Loucy (cell line): ENCODE results near the gene MPG.

Source experiments
- H2AFZ ChIP-seq: fragments of 200-600 bp; sonication (generic); 2 replicates; pipeline ENCODE4 v1.6.0; 2016; ENCODE audit warnings: antibody characterized with exemption, mild to moderate bottlenecking, low read length, moderate library complexity
- H3F3A ChIP-seq: fragments of 200-600 bp; 2 replicates; pipeline ENCODE4 v1.6.0; 2016; ENCODE audit warnings: antibody characterized with exemption, low read depth, mild to moderate bottlenecking
- H3K27me3 ChIP-seq: fragments of 200-600 bp; sonication (generic); 2 replicates; pipeline ENCODE4 v1.6.1; 2014; ENCODE audit warnings: low read length, mild to moderate bottlenecking; ENCODE audit not compliant: insufficient read depth, poor library complexity, severe bottlenecking
- H3K36me3 ChIP-seq: fragments of 200-600 bp; sonication (generic); 2 replicates; pipeline ENCODE4 v1.6.1; 2016; ENCODE audit warnings: low read length; ENCODE audit not compliant: insufficient read depth
- H3K4me1 ChIP-seq: fragments of 200-600 bp; sonication (generic); 2 replicates; pipeline ENCODE4 v1.5.1; 2014; ENCODE audit warnings: low read length, mild to moderate bottlenecking; ENCODE audit not compliant: insufficient read depth, poor library complexity, severe bottlenecking
- H3K4me2 ChIP-seq: fragments of 200-600 bp; sonication (generic); 2 replicates; pipeline ENCODE4 v1.6.0; 2014; ENCODE audit warnings: antibody characterized with exemption, low read length, low read depth, mild to moderate bottlenecking; ENCODE audit not compliant: poor library complexity, severe bottlenecking
- H3K4me3 ChIP-seq: fragments of 200-600 bp; sonication (generic); 2 replicates; pipeline ENCODE4 v1.5.1; 2014; ENCODE audit warnings: low read length, mild to moderate bottlenecking, mixed read lengths; ENCODE audit not compliant: poor library complexity, severe bottlenecking
- H3K79me2 ChIP-seq: fragments of 200-600 bp; sonication (generic); 2 replicates; pipeline ENCODE4 v1.6.1; 2014; ENCODE audit warnings: low read length; ENCODE audit not compliant: insufficient read depth
- H3K9ac ChIP-seq: fragments of 200-600 bp; sonication (generic); 2 replicates; pipeline ENCODE4 v1.6.0; 2014; ENCODE audit warnings: mild to moderate bottlenecking, low read depth, low read length, moderate library complexity; ENCODE audit not compliant: poor library complexity, severe bottlenecking
- H3K9me2 ChIP-seq: fragments of 200-600 bp; sonication (generic); replicated peaks from 2 replicates; pipeline ENCODE4 v1.6.1; 2016; ENCODE audit warnings: low read depth, low read length, mixed read lengths
- H3K9me3 ChIP-seq: fragments of 200-600 bp; sonication (generic); 2 replicates; pipeline ENCODE4 v1.6.1; 2014; ENCODE audit warnings: mild to moderate bottlenecking, antibody characterized with exemption, low read length, low read depth; ENCODE audit not compliant: insufficient read depth
- H4K20me1 ChIP-seq: fragments of 200-600 bp; sonication (generic); 2 replicates; pipeline ENCODE4 v1.6.0; 2014; ENCODE audit warnings: antibody characterized with exemption, low read length, mild to moderate bottlenecking; ENCODE audit not compliant: insufficient read depth, poor library complexity, severe bottlenecking
- CTCF ChIP-seq: fragments of 200-600 bp; sonication (generic); conservative IDR thresholded peaks from 2 replicates; pipeline ENCODE4 v1.5.1; 2014; ENCODE audit warnings: mild to moderate bottlenecking, antibody characterized with exemption, low read length
- EZH2phosphoT487 ChIP-seq: fragments of 200-600 bp; IDR thresholded peaks from 2 replicates; pipeline ENCODE4 v1.6.1; 2018; ENCODE audit warnings: antibody characterized with exemption, mild to moderate bottlenecking, moderate library complexity, borderline replicate concordance

Gene MPG

GRCh38 chr16:129075-129474 lies 51.0 kb downstream of the MPG start:
- TF ChIP-seq EZH2phosphoT487, result no peak
- no peak for TF ChIP-seq CTCF
- Histone ChIP-seq H4K20me1 (no peaks in the 10 kb centered on the region), H3K27me3 (no peaks in the 10 kb centered on the region), H3K4me1 (peaks cover 9% of the 10 kb centered on the region), H3K36me3 (no peaks in the 10 kb centered on the region), H3K4me3 (peak overlapping the region; percentile 25), H3K79me2 (no peaks in the 10 kb centered on the region), H3K4me2 (peak overlapping the region; percentile 57), H2AFZ (no peak overlapping the region), H3F3A (0 out of 2 replicates have a peak, but pooled peaks cover 3% of the 10 kb centered on the region), H3K9ac (no peak overlapping the region), H3K9me3 (no peaks in the 10 kb centered on the region), H3K9me2 (no peaks in the 10 kb centered on the region)

- Histone ChIP-seq H3K9me3 (no peaks in the 10 kb centered on the region), H3K9me2 (no peaks in the 10 kb centered on the region), H3K4me1 (peaks cover 9% of the 10 kb centered on the region), H3F3A (0 out of 2 replicates have a peak, but pooled peaks cover 3% of the 10 kb centered on the region), H3K4me3 (no peak overlapping the region), H2AFZ (no peak overlapping the region), H3K4me2 (no peak overlapping the region), H3K36me3 (no peaks in the 10 kb centered on the region), H4K20me1 (no peaks in the 10 kb centered on the region), H3K9ac (no peak overlapping the region), H3K27me3 (no peaks in the 10 kb centered on the region), H3K79me2 (no peaks in the 10 kb centered on the region)
- TF ChIP-seq CTCF, result no peak
- TF ChIP-seq EZH2phosphoT487, result no peak
Measured at GRCh38 chr16:130533-131173, 52.6 kb downstream of the MPG start.

- Histone ChIP-seq H4K20me1 (no peaks in the 10 kb centered on the region), H3K27me3 (no peaks in the 10 kb centered on the region), H2AFZ (no peak overlapping the region), H3K4me2 (no peak overlapping the region), H3K4me3 (no peak overlapping the region), H3K9me3 (no peaks in the 10 kb centered on the region), H3F3A (0 out of 2 replicates have a peak, but pooled peaks cover 3% of the 10 kb centered on the region), H3K4me1 (peaks cover 9% of the 10 kb centered on the region), H3K9ac (no peak overlapping the region), H3K36me3 (no peaks in the 10 kb centered on the region), H3K79me2 (no peaks in the 10 kb centered on the region), H3K9me2 (no peaks in the 10 kb centered on the region)
- no peak for TF ChIP-seq EZH2phosphoT487
- no peak for TF ChIP-seq CTCF
Measured at GRCh38 chr16:132120-132519, 54.1 kb downstream of the MPG start.
